Loucy (cell line): Measurements from ENCODE around the gene EEIG2.

Experiments
- H2AFZ ChIP-seq: fragments of 200-600 bp; sonication (generic); 2 replicates; pipeline ENCODE4 v1.6.0; 2016; ENCODE audit warnings: antibody characterized with exemption, mild to moderate bottlenecking, low read length, moderate library complexity
- H3F3A ChIP-seq: fragments of 200-600 bp; 2 replicates; pipeline ENCODE4 v1.6.0; 2016; ENCODE audit warnings: antibody characterized with exemption, low read depth, mild to moderate bottlenecking
- H3K27me3 ChIP-seq: fragments of 200-600 bp; sonication (generic); 2 replicates; pipeline ENCODE4 v1.6.1; 2014; ENCODE audit warnings: low read length, mild to moderate bottlenecking; ENCODE audit not compliant: insufficient read depth, poor library complexity, severe bottlenecking
- H3K36me3 ChIP-seq: fragments of 200-600 bp; sonication (generic); 2 replicates; pipeline ENCODE4 v1.6.1; 2016; ENCODE audit warnings: low read length; ENCODE audit not compliant: insufficient read depth
- H3K4me1 ChIP-seq: fragments of 200-600 bp; sonication (generic); 2 replicates; pipeline ENCODE4 v1.5.1; 2014; ENCODE audit warnings: low read length, mild to moderate bottlenecking; ENCODE audit not compliant: insufficient read depth, poor library complexity, severe bottlenecking
- H3K4me2 ChIP-seq: fragments of 200-600 bp; sonication (generic); 2 replicates; pipeline ENCODE4 v1.6.0; 2014; ENCODE audit warnings: antibody characterized with exemption, low read length, low read depth, mild to moderate bottlenecking; ENCODE audit not compliant: poor library complexity, severe bottlenecking
- H3K4me3 ChIP-seq: fragments of 200-600 bp; sonication (generic); 2 replicates; pipeline ENCODE4 v1.5.1; 2014; ENCODE audit warnings: low read length, mild to moderate bottlenecking, mixed read lengths; ENCODE audit not compliant: poor library complexity, severe bottlenecking
- H3K79me2 ChIP-seq: fragments of 200-600 bp; sonication (generic); 2 replicates; pipeline ENCODE4 v1.6.1; 2014; ENCODE audit warnings: low read length; ENCODE audit not compliant: insufficient read depth
- H3K9ac ChIP-seq: fragments of 200-600 bp; sonication (generic); 2 replicates; pipeline ENCODE4 v1.6.0; 2014; ENCODE audit warnings: mild to moderate bottlenecking, low read depth, low read length, moderate library complexity; ENCODE audit not compliant: poor library complexity, severe bottlenecking
- H3K9me2 ChIP-seq: fragments of 200-600 bp; sonication (generic); replicated peaks from 2 replicates; pipeline ENCODE4 v1.6.1; 2016; ENCODE audit warnings: low read depth, low read length, mixed read lengths
- H3K9me3 ChIP-seq: fragments of 200-600 bp; sonication (generic); 2 replicates; pipeline ENCODE4 v1.6.1; 2014; ENCODE audit warnings: mild to moderate bottlenecking, antibody characterized with exemption, low read length, low read depth; ENCODE audit not compliant: insufficient read depth
- H4K20me1 ChIP-seq: fragments of 200-600 bp; sonication (generic); 2 replicates; pipeline ENCODE4 v1.6.0; 2014; ENCODE audit warnings: antibody characterized with exemption, low read length, mild to moderate bottlenecking; ENCODE audit not compliant: insufficient read depth, poor library complexity, severe bottlenecking
- CTCF ChIP-seq: fragments of 200-600 bp; sonication (generic); conservative IDR thresholded peaks from 2 replicates; pipeline ENCODE4 v1.5.1; 2014; ENCODE audit warnings: mild to moderate bottlenecking, antibody characterized with exemption, low read length
- EZH2phosphoT487 ChIP-seq: fragments of 200-600 bp; IDR thresholded peaks from 2 replicates; pipeline ENCODE4 v1.6.1; 2018; ENCODE audit warnings: antibody characterized with exemption, mild to moderate bottlenecking, moderate library complexity, borderline replicate concordance

EEIG2 gene

GRCh38 chr1:108556066-108556465 is 3.8 kb upstream of the EEIG2 start:
- H3K4me1 ChIP-seq: peaks cover 38% of the 10 kb centered on the region
- H3K9ac ChIP-seq: no peak overlapping the region
- no peaks in the 10 kb centered on the region for H3K9me3 ChIP-seq
- no peak overlapping the region for H2AFZ ChIP-seq
- H3K4me3 ChIP-seq: no peak overlapping the region
- peaks cover 8% of the 10 kb centered on the region for H3K79me2 ChIP-seq
- no peaks in the 10 kb centered on the region for H4K20me1 ChIP-seq
- H3K27me3 ChIP-seq: no peaks in the 10 kb centered on the region
- no peaks in the 10 kb centered on the region for H3F3A ChIP-seq
- no peaks in the 10 kb centered on the region for H3K9me2 ChIP-seq
- no peak overlapping the region for H3K4me2 ChIP-seq
- TF ChIP-seq EZH2phosphoT487: no peak
- TF ChIP-seq CTCF: no peak
- no peaks in the 10 kb centered on the region for H3K36me3 ChIP-seq

GRCh38 chr1:108556499-108556898 is 3.4 kb upstream of the EEIG2 start:
- Histone ChIP-seq H2AFZ (no peak overlapping the region), H3K36me3 (no peaks in the 10 kb centered on the region), H3K27me3 (no peaks in the 10 kb centered on the region), H3K9ac (peak overlapping the region; percentile 35), H3K79me2 (peaks cover 13% of the 10 kb centered on the region), H3K4me2 (no peak overlapping the region), H3K4me1 (peaks cover 42% of the 10 kb centered on the region), H3K4me3 (no peak overlapping the region), H3K9me2 (no peaks in the 10 kb centered on the region), H4K20me1 (no peaks in the 10 kb centered on the region), H3K9me3 (no peaks in the 10 kb centered on the region), H3F3A (no peaks in the 10 kb centered on the region; the same call in 1 of the 2 replicates)
- TF ChIP-seq EZH2phosphoT487 (no peak), CTCF (no peak)

GRCh38 chr1:108557296-108557695 is 2.6 kb upstream of the EEIG2 start:
- peak overlapping the region; percentile 68 for H2AFZ ChIP-seq
- no peak for TF ChIP-seq CTCF
- TF ChIP-seq EZH2phosphoT487: no peak
- peaks cover 21% of the 10 kb centered on the region for H3K79me2 ChIP-seq
- H4K20me1 ChIP-seq: peaks cover 5% of the 10 kb centered on the region
- H3K4me1 ChIP-seq: peaks cover 49% of the 10 kb centered on the region
- H3K4me3 ChIP-seq: no peak overlapping the region
- no peaks in the 10 kb centered on the region for H3K9me2 ChIP-seq
- no peaks in the 10 kb centered on the region for H3K27me3 ChIP-seq
- H3K4me2 ChIP-seq: peak overlapping the region; percentile 75
- H3K9me3 ChIP-seq: no peaks in the 10 kb centered on the region
- peak overlapping the region; percentile 35 for H3K9ac ChIP-seq
- H3K36me3 ChIP-seq: no peaks in the 10 kb centered on the region
- H3F3A ChIP-seq: no peaks in the 10 kb centered on the region; the same call in 1 of the 2 replicates
